Retinal pigment epithelial cell (primary cell): ENCODE results near the gene FAM131A.

ENCODE experiments used
- DNase-seq: peaks from one replicate; pipeline ENCODE4 v3.0.0-alpha.2; 2010; ENCODE audit warnings: low read depth
- H3K4me3 ChIP-seq: 2 replicates; pipeline ENCODE4 v1.5.1; 2011; ENCODE audit warnings: mild to moderate bottlenecking, low read length, control low read depth, moderate library complexity
- CTCF ChIP-seq: conservative IDR thresholded peaks from 2 replicates; pipeline ENCODE4 v1.5.1; 2011; ENCODE audit warnings: low read depth, low read length, control low read depth, inconsistent platforms

FAM131A gene

GRCh38 chr3:184388164-184388935 lies 51.0 kb downstream of the FAM131A start:
- no peak for TF ChIP-seq CTCF
- DNase-seq, result no peak
- H3K4me3 ChIP-seq, result no peak overlapping the region

- H3K4me3 ChIP-seq, result no peak overlapping the region
- no peak for DNase-seq
- TF ChIP-seq CTCF, result no peak
These were observed 51.5 kb downstream of the FAM131A start for GRCh38 chr3:184388936-184389230.

- DNase-seq, result no peak
- no peak for TF ChIP-seq CTCF
- H3K4me3 ChIP-seq, result no peak overlapping the region
These were observed 52.0 kb downstream of the FAM131A start for GRCh38 chr3:184389384-184389783.

- no peak for TF ChIP-seq CTCF
- no peak for DNase-seq
- no peak overlapping the region for H3K4me3 ChIP-seq
These were observed 52.6 kb downstream of the FAM131A start for GRCh38 chr3:184389935-184390528.

- no peak for DNase-seq
- no peak for TF ChIP-seq CTCF
These were observed 53.9 kb downstream of the FAM131A start for GRCh38 chr3:184391266-184391665.

GRCh38 chr3:184395320-184395660 lies 57.9 kb downstream of the FAM131A start:
- no peak for DNase-seq
- no peak overlapping the region for H3K4me3 ChIP-seq
- no peak for TF ChIP-seq CTCF

More at GRCh38 chr3:184391266-184391665, 53.9 kb downstream of the FAM131A start:
- no peak overlapping the region for H3K4me3 ChIP-seq
